PC-3 (cell line): Measurements from ENCODE around the gene SLC17A7. TPM values are rescaled to one million over a fixed set of nuclear protein-coding genes. Genes with fewer than 3 reads are reported as not detected.

Source experiments
- ATAC-seq: fragments of 200-7000 bp; cut with Tn5 transposase; 2 replicates; pipeline ENCODE4 v1.9.1; 2020; ENCODE audit warnings: mild to moderate bottlenecking, moderate library complexity
- BruUV-seq: library from RNA; stranded (reverse); fragments of 400-500 nt; replicated peaks from 2 replicates; lab custom pipeline; 2021; lab: Mats Ljungman, UMichigan
- CTCF ChIA-PET: fragments of 300-600 bp; sonication (Branson Sonifier 250); formaldehyde crosslinking; loops from one replicate; lab custom pipeline; 2022; ENCODE audit warnings: antibody characterized with exemption; lab: Charles Lee
- POLR2A ChIA-PET: fragments of 300-600 bp; sonication (Branson Sonifier 250); formaldehyde crosslinking; loops from one replicate; lab custom pipeline; 2022; ENCODE audit warnings: antibody characterized with exemption; ENCODE audit not compliant: unreplicated experiment; lab: Charles Lee
- DNase-seq: peaks from one replicate; pipeline ENCODE4 v3.0.0-alpha.2; 2015
- H2AFZ ChIP-seq: fragments of 300-600 bp; sonication (generic); 2 replicates; pipeline ENCODE4 v1.6.0; 2016; ENCODE audit warnings: antibody characterized with exemption, low read length
- H3F3A ChIP-seq: fragments of 300-600 bp; sonication (generic); one replicate; pipeline ENCODE4 v1.6.0; 2017; ENCODE audit warnings: antibody characterized with exemption, low read length, control low read depth, mild to moderate bottlenecking; ENCODE audit not compliant: unreplicated experiment
- H3K27ac ChIP-seq: fragments of 300-600 bp; sonication (generic); 2 replicates; pipeline ENCODE4 v1.5.1; 2016; ENCODE audit warnings: mild to moderate bottlenecking, low read length
- H3K27me3 ChIP-seq: fragments of 300-600 bp; sonication (generic); 2 replicates; pipeline ENCODE4 v1.6.1; 2016; ENCODE audit warnings: low read length, mixed read lengths
- H3K36me3 ChIP-seq: fragments of 300-600 bp; sonication (generic); 2 replicates; pipeline ENCODE4 v1.6.1; 2016; ENCODE audit warnings: low read depth, mixed run types, low read length, mixed read lengths
- H3K4me1 ChIP-seq: fragments of 300-600 bp; sonication (generic); 2 replicates; pipeline ENCODE4 v1.5.1; 2016; ENCODE audit warnings: low read length; ENCODE audit not compliant: insufficient read depth
- H3K4me2 ChIP-seq: fragments of 300-600 bp; sonication (generic); 2 replicates; pipeline ENCODE4 v1.6.0; 2016; ENCODE audit warnings: low read length
- H3K4me3 ChIP-seq: fragments of 300-600 bp; sonication (generic); 2 replicates; pipeline ENCODE4 v1.5.1; 2016; ENCODE audit warnings: mild to moderate bottlenecking, low read length, mixed read lengths
- H3K79me2 ChIP-seq: fragments of 300-600 bp; sonication (generic); 2 replicates; pipeline ENCODE4 v1.6.1; 2017; ENCODE audit warnings: low read length, mixed read lengths
- H3K9ac ChIP-seq: fragments of 300-600 bp; sonication (generic); 2 replicates; pipeline ENCODE4 v1.6.0; 2016; ENCODE audit warnings: mild to moderate bottlenecking, low read length
- H3K9me2 ChIP-seq: fragments of 300-600 bp; sonication (generic); replicated peaks from 2 replicates; pipeline ENCODE4 v1.6.1; 2016; ENCODE audit warnings: mixed run types, low read length, mixed read lengths
- H3K9me3 ChIP-seq: fragments of 300-600 bp; sonication (generic); 2 replicates; pipeline ENCODE4 v1.6.1; 2016; ENCODE audit warnings: low read length, mixed read lengths
- H4K20me1 ChIP-seq: fragments of 300-600 bp; sonication (generic); 2 replicates; pipeline ENCODE4 v1.6.1; 2016; ENCODE audit warnings: low read length, mixed read lengths
- CTCF ChIP-seq: fragments of 300-600 bp; sonication (generic); conservative IDR thresholded peaks from 2 replicates; pipeline ENCODE4 v1.5.1; 2017; ENCODE audit warnings: antibody characterized with exemption, low read depth, mild to moderate bottlenecking, low read length
- EZH2 ChIP-seq: fragments of 300-600 bp; sonication (generic); IDR thresholded peaks from one replicate; pipeline ENCODE4 v1.6.1; 2017; ENCODE audit warnings: antibody characterized with exemption, mild to moderate bottlenecking, low read length; ENCODE audit not compliant: unreplicated experiment
- EZH2phosphoT487 ChIP-seq: fragments of 300-600 bp; sonication (generic); IDR thresholded peaks from 2 replicates; pipeline ENCODE4 v1.6.1; 2018; ENCODE audit warnings: mild to moderate bottlenecking, antibody characterized with exemption, low read length, borderline replicate concordance
- intact Hi-C: fragments of 100-400 bp; cut with micrococcal nuclease; formaldehyde crosslinking; loops from 2 replicates; pipeline ENCODE4 v1.9.0; 2023
- total RNA-seq: library from RNA; depleted of rRNA; stranded (reverse); fragments of >200 nt; gene quantifications from 2 replicates; pipeline ENCODE4 v1.2.3, GENCODE V29; 2014

SLC17A7 gene
- total RNA-seq, 1 experiment from 2014 or later, result 0.11 TPM

GRCh38 chr19:49442354-49442753, 1.0 kb upstream of the SLC17A7 start:
- H3K9me3 ChIP-seq, result no peaks in the 10 kb centered on the region
- ChIA-PET POLR2A (no interaction called here), CTCF (interaction anchor here (0.6 kb wide), 3 partner anchors 51 to 126 kb away, joined by 3 to 6 read pairs (median 5); no protein-coding TSS in a partner anchor)
- peak overlapping the region; percentile 100; the same call in 1 of the 2 replicates for H2AFZ ChIP-seq
- peaks cover 48% of the 10 kb centered on the region for H3K27me3 ChIP-seq
- BruUV-seq, result no TSS peak
- no peaks in the 10 kb centered on the region for H4K20me1 ChIP-seq
- intact Hi-C loops, result no loop called here
- ATAC-seq (no peak), DNase-seq (peak; percentile 20)
- H3K79me2 ChIP-seq, result no peaks in the 10 kb centered on the region
- H3K4me3 ChIP-seq, result peak overlapping the region; percentile 87
- H3K9me2 ChIP-seq, result no peaks in the 10 kb centered on the region
- no peaks in the 10 kb centered on the region for H3K4me1 ChIP-seq
- no peak overlapping the region for H3K27ac ChIP-seq
- TF ChIP-seq EZH2, result no peak
- TF ChIP-seq CTCF, result no peak
- no peak for TF ChIP-seq EZH2phosphoT487
- no peaks in the 10 kb centered on the region for H3F3A ChIP-seq
- H3K36me3 ChIP-seq, result no peaks in the 10 kb centered on the region
- peak overlapping the region; percentile 100 for H3K4me2 ChIP-seq
- no peak overlapping the region for H3K9ac ChIP-seq

- H3K4me2 ChIP-seq, result peak overlapping the region; percentile 100; the same call in 1 of the 2 replicates
- H3K27ac ChIP-seq, result no peak overlapping the region
- no peak overlapping the region for H2AFZ ChIP-seq
- H3K9me3 ChIP-seq, result no peaks in the 10 kb centered on the region
- no peaks in the 10 kb centered on the region for H4K20me1 ChIP-seq
- no peak for TF ChIP-seq EZH2phosphoT487
- no peak overlapping the region for H3K9ac ChIP-seq
- CTCF ChIA-PET, result interaction anchor here (0.6 kb wide), 1 partner anchor 80 kb away, joined by 4 read pairs; the partner anchor contains the start of gene TEAD2
- no peaks in the 10 kb centered on the region for H3K36me3 ChIP-seq
- H3F3A ChIP-seq, result no peaks in the 10 kb centered on the region
- POLR2A ChIA-PET, result no interaction called here
- H3K4me1 ChIP-seq, result no peaks in the 10 kb centered on the region
- H3K27me3 ChIP-seq, result peaks cover 50% of the 10 kb centered on the region
- BruUV-seq, result no TSS peak
- DNase-seq (no peak), ATAC-seq (no peak)
- no peak overlapping the region for H3K4me3 ChIP-seq
- no peaks in the 10 kb centered on the region for H3K79me2 ChIP-seq
- intact Hi-C loops, result no loop called here
- H3K9me2 ChIP-seq, result no peaks in the 10 kb centered on the region
These were observed 628 bp upstream of the SLC17A7 start for GRCh38 chr19:49441960-49442350.

- Histone ChIP-seq H3K36me3 (no peaks in the 10 kb centered on the region), H2AFZ (no peak overlapping the region), H4K20me1 (no peaks in the 10 kb centered on the region), H3K9me2 (no peaks in the 10 kb centered on the region), H3K9ac (no peak overlapping the region), H3K27ac (no peak overlapping the region), H3K4me1 (no peaks in the 10 kb centered on the region), H3K4me2 (0 out of 2 replicates have a peak overlapping the region, but pooled peaks have one; percentile 32), H3F3A (no peaks in the 10 kb centered on the region), H3K4me3 (0 out of 2 replicates have a peak overlapping the region, but pooled peaks have one; percentile 7), H3K79me2 (no peaks in the 10 kb centered on the region), H3K27me3 (peaks cover 60% of the 10 kb centered on the region), H3K9me3 (no peaks in the 10 kb centered on the region)
- DNase-seq (no peak), ATAC-seq (no peak)
- CTCF ChIA-PET, result no interaction called here
- BruUV-seq, result no TSS peak
- POLR2A ChIA-PET, result no interaction called here
- TF ChIP-seq CTCF (no peak), EZH2 (peak; percentile 33)
- intact Hi-C loops, result no loop called here
These were observed 703 bp downstream of the SLC17A7 start for GRCh38 chr19:49440439-49441209.
